ENCODE results near the gene SIN3B. TPM values are rescaled to one million over a fixed set of nuclear protein-coding genes. Genes with fewer than 3 reads are reported as not detected.
A peak's percentile ranks its signal among the peaks of the same experiment; 100 is the strongest.

The SIN3B gene
- total and polyA plus RNA-seq, 2 experiments from 2014 or later, result 14.9 to 18.7 TPM

DNA sequence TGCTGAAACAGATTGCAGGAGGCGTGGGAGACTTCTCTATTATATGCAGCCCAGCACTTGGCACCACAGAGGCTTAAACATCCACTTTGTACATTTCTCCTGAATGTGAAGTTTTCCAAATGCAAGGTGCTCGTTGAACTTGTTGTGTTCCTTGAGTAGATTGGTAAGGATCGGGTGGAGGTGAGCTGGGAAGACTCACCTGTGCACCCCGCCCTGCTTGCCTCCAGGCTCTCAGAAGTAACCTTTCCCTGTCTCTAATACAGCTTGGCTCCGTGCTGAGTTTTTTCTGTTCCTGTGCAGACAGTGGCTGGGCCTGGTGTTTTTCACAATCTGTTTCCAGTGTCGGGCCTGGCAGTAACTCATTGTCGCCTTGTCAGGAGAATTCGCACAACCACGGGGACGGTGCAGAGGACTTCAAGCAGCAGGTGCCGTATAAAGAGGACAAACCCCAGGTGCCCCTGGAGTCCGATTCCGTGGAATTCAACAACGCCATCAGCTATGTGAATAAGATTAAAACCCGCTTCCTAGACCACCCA lies 12.3 kb downstream of the SIN3B start:
- H3K4me3 ChIP-seq, result no peak overlapping the region
- no peaks in the 10 kb centered on the region for H3K9me3 ChIP-seq (ENCODE audit: low read depth)
- H3F3A ChIP-seq (ENCODE audit: insufficient read depth), result no peaks in the 10 kb centered on the region
- no peak overlapping the region for H2AFZ ChIP-seq
- DNase-seq, result no peak
- H3K9me2 ChIP-seq (ENCODE audit: insufficient read depth), result no peaks in the 10 kb centered on the region
- no peak for TF ChIP-seq EZH2phosphoT487 (IDR thresholded peaks at IDR 0.05; ENCODE audit: insufficient read depth, low read depth)
- no peak for TF ChIP-seq EZH2 (IDR thresholded peaks at IDR 0.05; ENCODE audit: insufficient read depth, poor library complexity, severe bottlenecking)
- WGBS, 2 experiments (ENCODE audit: low coverage in 1 of 2, low lambda C conversion rate in 2 of 2, missing lambda C conversion rate in 2 of 2), result 81 to 86% methylated on average over 15 of the region's 15 CpGs
- no peaks in the 10 kb centered on the region for H4K20me1 ChIP-seq (ENCODE audit: insufficient read depth)
- no peaks in the 10 kb centered on the region for H3K4me1 ChIP-seq (ENCODE audit: insufficient read depth)
- H3K36me3 ChIP-seq (ENCODE audit: low read depth), result peaks cover 6% of the 10 kb centered on the region
- H3K27ac ChIP-seq, result no peak overlapping the region
- H3K27me3 ChIP-seq (replicated peaks; ENCODE audit: insufficient read depth), result no peaks in the 10 kb centered on the region
- in situ Hi-C loops (cut with MboI), result no loop called here
- H3K79me2 ChIP-seq (ENCODE audit: insufficient read depth), result no peaks in the 10 kb centered on the region; the same call in 1 of the 2 replicates
- H3K4me2 ChIP-seq (ENCODE audit: unreplicated experiment), result no peak overlapping the region
- H3K9ac ChIP-seq, result no peak overlapping the region

DNA sequence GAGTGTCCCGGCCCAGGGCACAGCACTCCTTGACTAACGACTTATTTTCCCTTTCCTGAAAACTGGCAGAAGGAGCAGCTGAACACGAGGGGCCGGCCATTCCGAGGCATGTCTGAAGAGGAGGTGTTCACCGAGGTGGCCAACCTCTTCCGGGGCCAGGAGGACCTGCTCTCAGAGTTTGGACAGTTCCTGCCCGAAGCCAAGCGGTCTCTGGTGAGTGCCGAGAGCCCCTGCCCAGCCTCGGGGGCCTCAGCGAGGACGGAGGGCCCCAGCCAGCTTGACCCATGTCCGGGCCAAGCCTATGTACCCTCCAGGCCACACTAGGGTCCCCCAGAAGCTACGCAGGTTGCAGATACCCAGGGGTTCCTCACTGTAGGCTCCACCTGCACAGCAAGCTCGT lies 17.7 kb downstream of the SIN3B start:
- peaks cover 20% of the 10 kb centered on the region for H3K36me3 ChIP-seq (ENCODE audit: low read depth)
- TF ChIP-seq EZH2phosphoT487 (IDR thresholded peaks at IDR 0.05; ENCODE audit: insufficient read depth, low read depth), result no peak
- no peak for TF ChIP-seq EZH2 (IDR thresholded peaks at IDR 0.05; ENCODE audit: insufficient read depth, poor library complexity, severe bottlenecking)
- H4K20me1 ChIP-seq (ENCODE audit: insufficient read depth), result no peaks in the 10 kb centered on the region
- H3K4me1 ChIP-seq (ENCODE audit: insufficient read depth), result peaks cover 22% of the 10 kb centered on the region
- DNase-seq, result no peak
- no peak overlapping the region for H2AFZ ChIP-seq
- in situ Hi-C loops (cut with MboI), result no loop called here
- H3K9ac ChIP-seq, result no peak overlapping the region
- H3K4me3 ChIP-seq, result no peak overlapping the region
- no peak overlapping the region for H3K27ac ChIP-seq
- no peaks in the 10 kb centered on the region; the same call in 1 of the 2 replicates for H3K79me2 ChIP-seq (ENCODE audit: insufficient read depth)
- no peaks in the 10 kb centered on the region for H3K27me3 ChIP-seq (replicated peaks; ENCODE audit: insufficient read depth)
- H3F3A ChIP-seq (ENCODE audit: insufficient read depth), result peaks cover 19% of the 10 kb centered on the region; the same call in 1 of the 2 replicates
- 96% methylated on average over 16 of the region's 16 CpGs for WGBS, 2 experiments (ENCODE audit: low coverage in 1 of 2, low lambda C conversion rate in 2 of 2, missing lambda C conversion rate in 2 of 2)
- H3K4me2 ChIP-seq (ENCODE audit: unreplicated experiment), result no peak overlapping the region
- no peaks in the 10 kb centered on the region for H3K9me3 ChIP-seq (ENCODE audit: low read depth)
- H3K9me2 ChIP-seq (ENCODE audit: insufficient read depth), result no peaks in the 10 kb centered on the region

DNA sequence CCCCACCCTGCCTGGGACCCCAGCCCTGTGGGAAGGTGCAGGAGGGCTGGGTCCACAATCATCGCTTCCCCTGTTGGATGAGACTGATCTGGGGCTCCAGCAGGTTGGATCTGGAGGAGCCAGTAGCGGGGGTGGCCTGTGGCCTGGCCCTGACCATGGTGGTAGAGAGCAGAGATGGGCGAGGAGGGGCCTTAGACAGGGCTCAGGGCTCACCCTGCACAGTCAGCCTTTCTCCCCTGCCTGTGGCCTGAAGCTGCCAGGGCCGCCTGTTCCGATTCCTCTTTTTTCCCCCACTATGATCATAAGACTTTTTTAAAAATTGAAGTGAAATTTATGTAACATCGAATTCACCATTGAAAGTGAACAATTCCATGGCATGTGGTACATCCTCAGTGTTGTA lies 18.2 kb downstream of the SIN3B start:
- Histone ChIP-seq H3K36me3 (ENCODE audit: low read depth) (peaks cover 18% of the 10 kb centered on the region; the same call in 1 of the 2 replicates), H2AFZ (no peak overlapping the region), H3K27me3 (replicated peaks; ENCODE audit: insufficient read depth) (no peaks in the 10 kb centered on the region), H3K9me2 (ENCODE audit: insufficient read depth) (no peaks in the 10 kb centered on the region), H4K20me1 (ENCODE audit: insufficient read depth) (no peaks in the 10 kb centered on the region), H3K79me2 (ENCODE audit: insufficient read depth) (no peaks in the 10 kb centered on the region; the same call in 1 of the 2 replicates), H3K9ac (no peak overlapping the region), H3K4me2 (ENCODE audit: unreplicated experiment) (no peak overlapping the region), H3K4me1 (ENCODE audit: insufficient read depth) (peaks cover 22% of the 10 kb centered on the region), H3K4me3 (no peak overlapping the region), H3K9me3 (ENCODE audit: low read depth) (no peaks in the 10 kb centered on the region), H3K27ac (no peak overlapping the region), H3F3A (ENCODE audit: insufficient read depth) (peaks cover 19% of the 10 kb centered on the region; the same call in 1 of the 2 replicates)
- in situ Hi-C loops (cut with MboI), result no loop called here
- TF ChIP-seq EZH2phosphoT487 (IDR thresholded peaks at IDR 0.05; ENCODE audit: insufficient read depth, low read depth) (no peak), EZH2 (IDR thresholded peaks at IDR 0.05; ENCODE audit: insufficient read depth, poor library complexity, severe bottlenecking) (no peak)
- WGBS, 2 experiments (ENCODE audit: low coverage in 1 of 2, low lambda C conversion rate in 2 of 2, missing lambda C conversion rate in 2 of 2), result 96 to 97% methylated on average over 5 to 6 of the region's 6 CpGs
- no peak for DNase-seq

GRCh38 chr19:16849168-16849567 lies 20.0 kb downstream of the SIN3B start:
- 50 to 54% methylated on average over 1 of the region's 1 CpG for WGBS, 2 experiments (ENCODE audit: low coverage in 1 of 2, low lambda C conversion rate in 2 of 2, missing lambda C conversion rate in 2 of 2)
- Histone ChIP-seq H3K36me3 (ENCODE audit: low read depth) (peaks cover 21% of the 10 kb centered on the region; the same call in 1 of the 2 replicates), H3K4me3 (no peak overlapping the region), H3K9ac (no peak overlapping the region), H3K79me2 (ENCODE audit: insufficient read depth) (no peaks in the 10 kb centered on the region), H3K9me3 (ENCODE audit: low read depth) (no peaks in the 10 kb centered on the region), H2AFZ (no peak overlapping the region), H3F3A (ENCODE audit: insufficient read depth) (peaks cover 19% of the 10 kb centered on the region; the same call in 1 of the 2 replicates), H3K9me2 (ENCODE audit: insufficient read depth) (no peaks in the 10 kb centered on the region), H3K4me1 (ENCODE audit: insufficient read depth) (peaks cover 22% of the 10 kb centered on the region), H3K27ac (peak overlapping the region; percentile 16; the same call in 1 of the 2 replicates), H3K4me2 (ENCODE audit: unreplicated experiment) (peak overlapping the region; percentile 14), H4K20me1 (ENCODE audit: insufficient read depth) (no peaks in the 10 kb centered on the region), H3K27me3 (replicated peaks; ENCODE audit: insufficient read depth) (no peaks in the 10 kb centered on the region)
- in situ Hi-C loops (cut with MboI), result no loop called here
- DNase-seq, result peak; percentile 73
- no peak for TF ChIP-seq EZH2 (IDR thresholded peaks at IDR 0.05; ENCODE audit: insufficient read depth, poor library complexity, severe bottlenecking)

All from GM23248 (cell line).